MG63 (cell line): ENCODE data around the gene DUOXA1. TPM values are rescaled to one million over a fixed set of nuclear protein-coding genes. Genes with fewer than 3 reads are reported as not detected.
A peak's percentile ranks its signal among the peaks of the same experiment; 100 is the strongest.

Experiments used
- DNase-seq: peaks from one replicate; pipeline ENCODE4 v3.0.0-alpha.2; 2020
- H3K27me3 ChIP-seq: fragments of 250-450 bp; sonication (Bioruptor Pico); 2 replicates; pipeline ENCODE4 v1.5.1; 2020; ENCODE audit warnings: mild to moderate bottlenecking, moderate library complexity
- H3K36me3 ChIP-seq: fragments of 250-450 bp; sonication (Bioruptor Pico); 2 replicates; pipeline ENCODE4 v1.5.1; 2020; ENCODE audit warnings: mild to moderate bottlenecking, moderate library complexity
- H3K4me3 ChIP-seq: fragments of 250-450 bp; sonication (Bioruptor Pico); 2 replicates; pipeline ENCODE4 v1.5.1; 2020; ENCODE audit warnings: mild to moderate bottlenecking, moderate library complexity
- H3K9me3 ChIP-seq: fragments of 250-450 bp; sonication (Bioruptor Pico); 2 replicates; pipeline ENCODE4 v1.5.1; 2020; ENCODE audit warnings: mild to moderate bottlenecking, moderate library complexity
- total RNA-seq: library from RNA; depleted of rRNA; stranded (reverse); fragments of >200 nt; shearing (Covaris generic); gene quantifications from 2 replicates; pipeline ENCODE4 v1.2.3, GENCODE V29; 2014; ENCODE audit warnings: low replicate concordance

The DUOXA1 gene
- total RNA-seq, 1 experiment from 2014 or later, result not detected

DNA sequence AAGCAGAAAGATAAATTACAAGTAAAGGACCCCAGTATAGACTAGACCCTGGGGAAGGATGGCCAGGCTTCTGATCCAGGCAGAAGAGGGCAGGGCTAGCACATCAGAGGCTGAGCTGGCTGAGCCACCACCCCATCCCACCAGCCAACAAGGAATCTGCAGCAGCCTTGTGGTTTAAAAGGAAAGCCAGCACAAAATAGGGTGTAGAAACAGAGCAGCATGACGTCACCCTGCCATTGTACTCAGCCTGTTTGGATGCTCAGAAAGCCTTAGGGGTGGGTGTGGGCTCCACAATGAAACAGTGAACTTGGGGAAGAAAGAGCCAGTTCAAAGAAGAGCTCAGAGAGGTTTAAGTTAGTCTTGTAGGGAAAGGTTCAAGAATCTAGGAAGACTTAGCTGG is 28.3 kb upstream of the DUOXA1 start:
- no peaks in the 10 kb centered on the region for H3K36me3 ChIP-seq
- H3K9me3 ChIP-seq, result no peaks in the 10 kb centered on the region
- DNase-seq, result peak; percentile 59
- H3K4me3 ChIP-seq, result no peak overlapping the region
- H3K27me3 ChIP-seq, result no peaks in the 10 kb centered on the region

DNA sequence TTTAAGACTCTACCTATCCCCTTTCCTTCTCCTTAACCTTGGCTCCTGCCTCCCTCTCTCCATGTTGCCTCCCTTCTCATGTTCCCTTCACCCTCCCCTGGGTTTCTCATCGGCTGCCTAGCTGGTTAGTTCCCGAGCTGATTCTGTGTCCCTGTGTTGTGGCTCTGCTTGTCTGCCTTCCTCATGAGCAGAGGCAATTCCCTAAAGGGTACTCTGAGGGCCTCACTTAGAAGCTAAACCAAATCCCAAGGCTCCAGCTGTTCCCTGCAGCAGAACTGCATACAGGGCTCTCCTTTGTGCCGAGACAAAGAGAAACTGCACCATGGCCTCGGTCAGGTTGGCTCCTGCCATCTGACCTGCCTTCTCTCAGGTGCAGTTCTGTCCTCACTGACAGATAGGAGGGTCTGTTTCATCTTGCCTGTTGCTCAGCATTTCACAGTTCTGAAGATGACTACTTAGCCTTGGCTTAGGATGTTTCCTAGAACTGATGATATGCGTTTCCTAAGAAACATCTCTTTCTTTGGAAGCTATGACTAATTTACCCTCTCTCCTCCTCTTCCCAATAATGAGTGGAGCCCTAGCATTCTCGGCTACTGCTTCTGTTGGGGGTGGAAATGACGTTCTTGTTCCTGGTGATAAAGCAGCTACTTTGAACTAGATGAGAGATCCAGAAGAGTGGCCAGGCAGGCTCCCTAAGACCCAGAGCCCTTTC is 27.2 kb upstream of the DUOXA1 start:
- DNase-seq, result no peak
- H3K4me3 ChIP-seq, result no peak overlapping the region

DNA sequence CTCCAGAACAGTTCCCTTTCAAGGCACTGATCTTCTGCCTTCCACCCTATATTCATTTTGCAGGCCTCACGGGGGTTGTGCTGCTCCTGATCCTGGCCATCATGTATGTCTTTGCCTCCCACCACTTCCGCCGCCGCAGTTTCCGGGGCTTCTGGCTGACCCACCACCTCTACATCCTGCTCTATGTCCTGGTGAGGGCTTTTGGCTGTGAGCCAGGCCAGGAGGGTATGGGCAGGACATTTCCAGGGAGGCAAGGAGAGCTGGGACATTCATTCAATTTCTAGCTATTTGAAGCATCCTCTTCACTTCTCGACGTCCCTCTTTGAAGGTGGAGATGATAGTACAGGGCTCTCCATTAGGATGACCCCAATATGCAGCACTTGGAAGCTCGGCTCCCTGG is 26.1 kb upstream of the DUOXA1 start:
- Histone ChIP-seq H3K9me3 (no peaks in the 10 kb centered on the region), H3K4me3 (no peak overlapping the region), H3K36me3 (no peaks in the 10 kb centered on the region), H3K27me3 (no peaks in the 10 kb centered on the region)
- DNase-seq, result no peak

More for the DNA sequence above, 27.2 kb upstream of the DUOXA1 start:
- Histone ChIP-seq H3K9me3 (no peaks in the 10 kb centered on the region), H3K27me3 (no peaks in the 10 kb centered on the region), H3K36me3 (no peaks in the 10 kb centered on the region)

DNA sequence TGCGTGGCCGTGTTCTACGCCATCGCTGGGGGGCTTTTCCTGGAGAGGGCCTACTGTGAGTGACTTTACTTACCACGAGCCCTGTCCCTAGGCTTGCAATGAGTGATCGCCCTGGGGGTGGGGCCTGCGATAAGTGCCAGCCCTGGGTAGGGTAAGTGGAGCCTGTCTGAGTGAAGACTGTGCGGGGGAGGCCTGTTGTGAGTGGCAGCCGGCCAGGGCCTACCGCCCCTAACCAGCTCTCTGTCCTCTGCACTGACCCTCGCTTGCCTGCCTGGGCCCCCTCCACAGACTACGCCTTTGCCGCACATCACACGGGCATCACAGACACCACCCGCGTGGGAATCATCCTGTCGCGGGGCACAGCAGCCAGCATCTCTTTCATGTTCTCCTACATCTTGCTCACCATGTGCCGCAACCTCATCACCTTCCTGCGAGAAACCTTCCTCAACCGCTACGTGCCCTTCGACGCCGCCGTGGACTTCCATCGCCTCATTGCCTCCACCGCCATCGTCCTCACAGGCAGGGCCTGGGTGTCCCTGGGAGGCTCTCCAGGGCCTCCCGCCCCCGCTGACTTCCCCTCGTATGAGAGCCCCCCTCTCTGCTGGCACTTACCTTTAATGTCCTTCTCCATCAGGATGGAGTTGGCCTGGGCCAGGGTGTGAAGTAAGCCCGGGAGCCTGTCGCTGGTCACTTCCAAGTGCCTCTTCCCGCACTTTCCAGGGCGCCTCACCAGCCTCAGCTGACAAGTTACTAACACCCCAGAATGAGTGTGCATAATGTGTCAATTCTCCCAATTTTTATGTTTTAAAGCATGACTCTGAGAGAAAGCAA is 22.5 kb upstream of the DUOXA1 start:
- Histone ChIP-seq H3K9me3 (no peaks in the 10 kb centered on the region), H3K4me3 (no peak overlapping the region), H3K27me3 (no peaks in the 10 kb centered on the region), H3K36me3 (no peaks in the 10 kb centered on the region)
- DNase-seq, result no peak

DNA sequence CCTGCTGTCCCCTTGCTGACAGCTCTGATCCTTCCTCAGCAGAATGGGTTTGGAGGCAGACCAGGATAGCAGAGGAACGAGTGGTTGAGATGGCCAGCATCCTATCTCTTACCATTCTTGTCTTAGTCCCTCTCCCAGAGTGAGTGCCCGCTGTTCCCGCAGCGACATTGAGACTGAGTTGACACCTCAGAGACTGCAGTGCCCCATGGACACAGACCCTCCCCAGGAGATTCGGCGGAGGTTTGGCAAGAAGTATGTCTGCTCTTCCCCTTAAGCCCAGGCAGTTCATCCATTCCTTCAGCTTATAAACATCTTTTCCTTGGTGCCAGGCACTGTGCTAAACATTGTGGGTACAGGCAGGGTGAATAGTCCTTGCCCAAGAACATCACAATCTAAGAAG is 21.3 kb upstream of the DUOXA1 start:
- no peak overlapping the region for H3K4me3 ChIP-seq
- H3K9me3 ChIP-seq, result no peaks in the 10 kb centered on the region
- no peaks in the 10 kb centered on the region for H3K36me3 ChIP-seq
- DNase-seq, result no peak
- H3K27me3 ChIP-seq, result no peaks in the 10 kb centered on the region

DNA sequence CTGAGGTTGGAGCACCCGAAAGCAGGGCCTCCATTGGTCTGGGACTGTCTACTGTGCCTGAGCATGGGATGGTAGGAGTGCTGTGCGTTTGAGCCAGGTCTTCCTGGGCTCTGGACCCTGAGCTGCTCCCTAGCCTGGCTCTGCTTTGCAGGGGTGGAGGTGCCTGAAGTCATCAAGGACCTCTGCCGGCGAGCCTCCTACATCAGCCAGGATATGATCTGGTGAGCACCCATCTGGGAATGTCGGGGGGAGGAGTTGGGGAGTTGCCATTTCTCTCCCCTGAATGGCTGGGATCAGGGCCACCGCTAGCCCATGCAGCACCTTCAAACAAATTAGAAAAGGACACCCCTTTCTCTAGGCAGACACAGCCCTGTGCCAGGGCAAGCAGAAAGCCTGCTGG is 20.8 kb upstream of the DUOXA1 start:
- no peak for DNase-seq
- no peaks in the 10 kb centered on the region for H3K9me3 ChIP-seq
- H3K27me3 ChIP-seq, result no peaks in the 10 kb centered on the region
- no peak overlapping the region for H3K4me3 ChIP-seq
- H3K36me3 ChIP-seq, result no peaks in the 10 kb centered on the region

DNA sequence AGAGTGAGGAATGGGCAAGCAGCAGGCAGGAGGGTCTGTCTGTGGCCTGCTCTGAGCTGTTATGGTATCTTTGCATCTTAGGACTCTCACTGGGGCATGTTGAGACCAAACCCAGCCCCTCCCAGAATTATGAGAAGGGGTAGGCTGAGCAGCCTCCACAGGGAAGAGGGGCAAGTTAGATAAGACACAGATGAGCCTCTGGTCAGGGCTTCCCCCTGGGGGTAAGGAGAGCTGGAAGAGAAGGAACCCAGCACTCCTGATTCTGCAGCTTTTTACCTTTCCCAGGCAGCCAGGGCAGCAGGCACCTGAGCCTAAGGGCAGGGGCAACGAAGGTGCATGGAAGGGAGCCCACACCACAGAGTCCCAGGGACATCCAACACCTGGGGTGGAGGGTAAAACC is 19.4 kb upstream of the DUOXA1 start:
- Histone ChIP-seq H3K36me3 (no peaks in the 10 kb centered on the region), H3K27me3 (no peaks in the 10 kb centered on the region), H3K4me3 (no peak overlapping the region), H3K9me3 (no peaks in the 10 kb centered on the region)
- no peak for DNase-seq

DNA sequence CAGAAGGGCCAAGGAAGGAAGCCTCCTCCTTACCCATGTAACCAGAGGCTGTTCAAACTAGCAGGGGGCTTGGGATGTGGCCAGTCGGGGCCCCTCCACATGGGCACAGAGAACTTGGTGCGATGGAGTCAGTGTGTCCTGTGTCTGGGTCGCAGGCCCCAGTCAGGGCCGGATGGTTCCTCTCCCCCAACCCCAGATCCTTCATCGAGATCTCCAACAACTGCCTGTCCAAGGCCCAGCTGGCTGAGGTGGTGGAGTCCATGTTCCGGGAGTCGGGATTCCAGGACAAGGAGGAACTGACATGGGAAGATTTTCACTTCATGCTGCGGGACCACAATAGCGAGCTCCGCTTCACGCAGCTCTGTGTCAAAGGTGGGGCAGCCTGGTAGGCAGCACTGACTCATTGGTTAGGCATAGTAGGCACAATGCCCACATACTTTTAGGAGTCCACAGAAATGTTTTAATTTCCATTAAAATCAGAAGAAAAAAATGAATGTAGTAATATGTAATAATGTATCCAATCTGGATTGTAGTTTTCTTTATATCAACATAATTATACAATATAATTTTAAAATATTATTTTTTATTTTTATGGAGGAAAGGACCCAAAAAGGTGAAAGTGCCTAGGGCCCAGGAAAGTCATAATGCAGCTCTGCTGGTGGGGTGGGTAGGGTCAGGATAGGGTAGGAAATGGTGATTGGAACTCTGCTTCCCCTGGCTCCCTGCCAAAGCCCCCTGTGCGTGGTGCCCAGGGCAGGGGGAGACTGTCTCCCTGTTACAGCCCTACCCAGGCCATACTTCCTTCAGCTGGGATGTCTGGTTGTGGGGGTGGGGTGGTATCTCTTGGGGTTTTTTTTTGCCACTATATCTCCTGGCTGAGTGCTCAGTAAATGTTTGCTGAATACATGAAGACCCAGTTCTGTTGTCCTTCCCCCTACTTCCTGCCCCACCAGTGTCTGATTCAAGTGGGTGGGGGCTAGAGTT is 18.7 kb upstream of the DUOXA1 start:
- H3K9me3 ChIP-seq, result no peaks in the 10 kb centered on the region
- H3K4me3 ChIP-seq, result no peak overlapping the region
- no peaks in the 10 kb centered on the region for H3K36me3 ChIP-seq
- DNase-seq, result peak; percentile 18
- no peaks in the 10 kb centered on the region for H3K27me3 ChIP-seq

DNA sequence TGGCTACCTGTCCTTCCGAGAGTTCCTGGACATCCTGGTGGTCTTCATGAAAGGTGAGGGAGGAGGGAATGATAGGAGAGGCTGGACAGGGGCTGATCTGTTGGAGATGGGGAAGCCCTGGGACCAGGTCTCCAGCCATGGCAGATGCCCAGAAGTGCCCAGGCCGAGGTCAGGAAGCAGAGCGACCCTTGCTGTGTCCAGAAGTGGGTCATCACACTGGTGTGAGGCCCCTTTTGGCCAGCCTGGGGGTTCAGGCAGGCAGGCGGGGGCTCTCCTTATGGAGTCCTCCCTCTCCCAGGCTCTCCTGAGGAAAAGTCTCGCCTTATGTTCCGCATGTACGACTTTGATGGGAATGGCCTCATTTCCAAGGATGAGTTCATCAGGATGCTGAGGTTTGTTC is 17.9 kb upstream of the DUOXA1 start:
- no peak for DNase-seq
- no peaks in the 10 kb centered on the region for H3K27me3 ChIP-seq
- no peak overlapping the region for H3K4me3 ChIP-seq
- H3K9me3 ChIP-seq, result no peaks in the 10 kb centered on the region
- H3K36me3 ChIP-seq, result no peaks in the 10 kb centered on the region

DNA sequence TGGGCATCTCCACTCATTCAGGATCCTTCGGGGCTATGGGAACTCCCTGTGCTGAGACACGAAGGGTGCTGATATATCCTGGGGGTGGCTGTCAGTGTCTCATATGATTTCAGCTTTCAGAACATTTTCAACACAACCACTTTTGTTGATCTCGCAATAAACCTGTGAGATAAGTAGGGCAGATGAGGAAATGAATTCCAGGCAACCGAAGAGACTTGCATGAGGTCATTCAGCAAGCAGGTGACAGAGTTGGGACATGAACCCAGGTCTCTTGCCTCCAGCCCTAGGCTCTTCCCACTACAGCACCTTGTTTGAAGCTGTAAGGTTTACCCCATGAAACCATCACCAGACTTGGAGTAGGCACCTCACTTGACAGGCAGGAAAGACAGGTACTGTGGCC is 16.7 kb upstream of the DUOXA1 start:
- no peak for DNase-seq
- Histone ChIP-seq H3K4me3 (no peak overlapping the region), H3K36me3 (no peaks in the 10 kb centered on the region), H3K27me3 (no peaks in the 10 kb centered on the region), H3K9me3 (no peaks in the 10 kb centered on the region)

DNA sequence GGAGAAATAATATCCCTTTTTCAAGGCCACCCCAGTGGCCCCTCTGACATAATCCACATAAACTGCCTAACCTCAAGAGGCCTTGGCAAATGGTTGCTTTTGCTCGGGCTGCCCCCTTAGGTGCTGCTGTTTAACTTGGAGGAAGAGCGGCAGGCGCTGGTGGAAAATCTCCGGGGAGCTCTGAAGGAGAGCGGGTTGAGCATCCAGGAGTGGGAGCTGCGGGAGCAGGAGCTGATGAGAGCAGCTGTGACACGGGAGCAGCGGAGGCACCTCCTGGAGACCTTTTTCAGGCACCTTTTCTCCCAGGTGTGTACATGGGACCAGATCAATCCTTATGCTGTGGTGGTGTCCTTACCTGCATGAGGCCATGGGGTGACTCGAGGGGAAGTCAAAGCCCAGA is 15.1 kb upstream of the DUOXA1 start:
- DNase-seq, result no peak
- Histone ChIP-seq H3K27me3 (no peaks in the 10 kb centered on the region), H3K4me3 (no peak overlapping the region), H3K36me3 (no peaks in the 10 kb centered on the region), H3K9me3 (no peaks in the 10 kb centered on the region)

DNA sequence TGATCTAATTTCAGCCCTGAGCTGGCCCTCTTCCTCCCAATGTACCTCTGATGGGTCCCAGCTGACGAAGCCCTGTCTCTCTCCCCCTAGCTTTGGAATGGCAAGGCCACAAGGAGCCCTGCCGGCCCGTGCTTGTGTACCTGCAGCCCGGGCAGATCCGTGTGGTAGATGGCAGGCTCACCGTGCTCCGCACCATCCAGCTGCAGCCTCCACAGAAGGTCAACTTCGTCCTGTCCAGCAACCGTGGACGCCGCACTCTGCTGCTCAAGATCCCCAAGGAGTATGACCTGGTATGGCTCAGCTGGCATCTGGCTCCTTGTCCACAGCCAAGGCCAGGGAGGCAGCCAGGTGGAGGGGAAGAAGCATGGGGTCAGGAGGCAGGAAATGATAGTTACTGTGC is 14.3 kb upstream of the DUOXA1 start:
- Histone ChIP-seq H3K27me3 (no peaks in the 10 kb centered on the region), H3K9me3 (no peaks in the 10 kb centered on the region), H3K4me3 (no peak overlapping the region), H3K36me3 (no peaks in the 10 kb centered on the region)
- DNase-seq, result no peak

DNA sequence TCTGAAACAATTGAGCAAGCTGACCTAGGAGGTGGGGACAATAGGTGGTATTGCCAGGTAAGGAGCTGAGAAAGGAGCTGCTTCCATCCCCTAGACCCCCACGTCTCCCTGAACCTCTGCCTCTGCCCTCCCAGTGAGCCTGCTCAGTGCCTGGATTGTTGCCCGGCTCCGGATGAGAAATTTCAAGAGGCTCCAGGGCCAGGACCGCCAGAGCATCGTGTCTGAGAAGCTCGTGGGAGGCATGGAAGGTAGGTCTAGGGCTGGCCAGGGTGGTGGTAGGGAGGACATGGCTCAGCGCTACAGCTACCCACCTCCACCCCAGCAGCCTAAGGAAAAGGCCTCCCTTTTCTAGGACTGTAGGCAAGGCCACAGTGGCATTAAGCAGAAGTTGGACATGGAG is 13.4 kb upstream of the DUOXA1 start:
- Histone ChIP-seq H3K4me3 (no peak overlapping the region), H3K27me3 (no peaks in the 10 kb centered on the region), H3K9me3 (no peaks in the 10 kb centered on the region), H3K36me3 (no peaks in the 10 kb centered on the region)
- DNase-seq, result no peak

DNA sequence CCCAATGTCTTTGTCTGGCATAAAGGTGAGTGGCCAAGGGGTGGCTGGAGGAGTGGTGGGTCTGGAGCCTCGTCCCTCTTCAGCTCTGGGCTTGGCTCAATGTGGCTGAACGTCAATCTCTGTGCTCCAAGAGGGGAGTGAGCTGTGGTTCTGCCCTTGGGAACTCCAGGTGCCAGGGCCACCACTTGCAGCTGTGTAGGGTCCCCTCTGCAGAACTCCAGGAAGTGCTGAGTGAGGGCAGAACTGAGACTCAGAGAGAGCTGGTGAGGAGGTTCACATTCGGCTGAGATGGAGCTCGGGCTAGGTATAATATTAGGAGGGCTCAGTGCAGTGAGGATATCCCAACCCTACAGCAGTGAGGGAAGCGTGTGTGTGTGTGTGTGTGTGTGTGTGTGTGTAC is 11.7 kb upstream of the DUOXA1 start:
- Histone ChIP-seq H3K36me3 (no peaks in the 10 kb centered on the region), H3K9me3 (no peaks in the 10 kb centered on the region), H3K4me3 (no peak overlapping the region), H3K27me3 (no peaks in the 10 kb centered on the region)
- DNase-seq, result no peak

DNA sequence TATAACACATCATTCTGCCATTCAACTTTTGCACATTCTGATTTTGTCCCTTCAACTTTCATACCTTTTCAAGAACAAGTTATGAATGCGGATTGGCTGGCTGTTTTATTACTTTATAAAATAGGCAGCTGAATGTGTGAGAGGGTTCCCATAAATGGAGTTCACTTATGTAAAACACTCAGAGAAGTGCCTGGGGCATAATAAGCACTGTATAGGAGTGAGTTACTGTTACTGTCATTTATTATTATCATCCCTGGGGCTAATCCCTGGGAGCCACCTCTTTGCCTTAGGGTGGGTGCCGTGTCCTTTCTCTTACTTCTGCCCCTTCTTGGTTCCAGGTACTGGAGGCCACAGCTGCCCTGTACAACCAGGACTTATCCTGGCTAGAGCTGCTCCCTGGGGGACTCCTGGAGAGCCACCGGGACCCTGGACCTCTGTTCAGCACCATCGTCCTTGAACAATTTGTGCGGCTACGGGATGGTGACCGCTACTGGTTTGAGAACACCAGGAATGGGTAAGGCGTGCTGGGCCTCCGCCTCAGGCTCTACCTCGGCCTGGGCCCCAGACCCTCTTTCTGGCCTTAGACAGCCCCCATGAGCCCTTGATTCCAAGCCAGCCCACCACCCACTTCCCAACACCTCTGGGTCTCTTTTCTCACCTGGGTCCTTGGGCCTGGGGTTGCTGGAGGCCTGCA is 11.0 kb upstream of the DUOXA1 start:
- H3K4me3 ChIP-seq, result no peak overlapping the region
- no peaks in the 10 kb centered on the region for H3K27me3 ChIP-seq
- H3K9me3 ChIP-seq, result no peaks in the 10 kb centered on the region
- H3K36me3 ChIP-seq, result no peaks in the 10 kb centered on the region
- DNase-seq, result no peak

DNA sequence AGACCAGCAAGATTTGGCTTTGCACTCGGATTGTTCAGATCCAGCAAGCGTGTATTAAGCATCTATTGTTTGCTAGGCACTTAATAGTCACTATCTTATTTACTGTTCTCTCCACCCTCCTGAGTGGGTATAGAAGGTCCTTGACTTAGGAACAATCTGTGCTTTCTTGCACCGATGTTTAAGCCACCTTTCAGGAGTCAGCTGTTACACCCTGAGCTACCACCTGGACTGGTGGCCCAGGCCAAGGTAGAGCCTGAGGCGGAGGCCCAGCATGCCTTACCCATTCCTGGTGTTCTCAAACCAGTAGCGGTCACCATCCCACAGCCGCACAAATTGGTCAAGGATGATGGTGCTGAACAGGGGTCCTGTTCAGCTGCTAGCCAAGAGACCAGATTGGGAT is 10.1 kb upstream of the DUOXA1 start:
- H3K27me3 ChIP-seq, result no peaks in the 10 kb centered on the region
- H3K36me3 ChIP-seq, result no peaks in the 10 kb centered on the region
- H3K4me3 ChIP-seq, result no peak overlapping the region
- no peaks in the 10 kb centered on the region for H3K9me3 ChIP-seq
- DNase-seq, result no peak
